HCT116 (cell line): ENCODE data around the gene IMPDH1. TPM values are rescaled to one million over a fixed set of nuclear protein-coding genes. Genes with fewer than 3 reads are reported as not detected.

Experiments
- ATAC-seq: fragments of 200-7000 bp; cut with Tn5 transposase; 2 replicates; pipeline ENCODE4 v1.9.1; 2020; ENCODE audit warnings: mild to moderate bottlenecking, moderate library complexity
- BruUV-seq: library from RNA; stranded (reverse); fragments of 400-500 nt; replicated peaks from 2 replicates; lab custom pipeline; 2021; lab: Mats Ljungman, UMichigan
- CTCF ChIA-PET: fragments of 300-600 bp; sonication (Branson Sonifier 250); formaldehyde crosslinking; loops from one replicate; lab custom pipeline; 2021; ENCODE audit warnings: antibody characterized with exemption; lab: Charles Lee
- POLR2A ChIA-PET: fragments of 300-600, 350-600 bp; sonication (Branson Sonifier 250); formaldehyde crosslinking; loops from one replicate; lab custom pipeline; 2021; ENCODE audit warnings: antibody characterized with exemption; lab: Charles Lee
- RAD21 ChIA-PET, 2 experiments: fragments of 300-600 bp; sonication (Branson Sonifier 250); formaldehyde crosslinking; loops; one replicate each; lab custom pipeline; 2023; ENCODE audit warnings: low total read pairs in 2 of 2; ENCODE audit not compliant: uncharacterized antibody in 2 of 2, unreplicated experiment in 2 of 2, low non-redundant PET in 1 of 2; lab: Charles Lee
- DNase-seq: peaks from one replicate; pipeline ENCODE4 v3.0.0-alpha.2; 2010; ENCODE audit warnings: low read depth, low spot score
- H2AFZ ChIP-seq: fragments of 200-600 bp; shearing (Covaris generic), sonication (generic); 2 replicates; pipeline ENCODE4 v1.6.1; 2017; ENCODE audit warnings: low read depth, mixed run types, mixed read lengths, antibody characterized with exemption, low read length; ENCODE audit not compliant: poor library complexity, severe bottlenecking
- H3K27ac ChIP-seq: 2 replicates; pipeline ENCODE4 v1.5.1; 2012; ENCODE audit warnings: low read depth, low read length
- H3K27me3 ChIP-seq: fragments of 200-600 bp; sonication (generic); 2 replicates; pipeline ENCODE4 v1.6.1; 2016; ENCODE audit warnings: mixed run types, low read length, mixed read lengths; ENCODE audit not compliant: insufficient read depth
- H3K36me3 ChIP-seq, 2 experiments: fragments of 200-500 bp in 1 of 2; fragments of 200-600 bp in 1 of 2; sonication (Bioruptor generic) in 1 of 2; sonication (generic) in 1 of 2; 2 replicates each; pipeline versions ENCODE4 v1.5.1 to v1.6.1; 2014 to 2016; ENCODE audit warnings: low read length in 2 of 2, inconsistent platforms in 1 of 2, mixed read lengths in 1 of 2, mixed run types in 1 of 2; ENCODE audit not compliant: insufficient read depth in 2 of 2, control insufficient read depth in 1 of 2
- H3K4me1 ChIP-seq, 2 experiments: fragments of 200-600 bp in 1 of 2; sonication (generic) in 1 of 2; 2 replicates each; pipeline versions ENCODE4 v1.5.1 to v1.6.1; 2012 to 2017; ENCODE audit warnings: low read length in 2 of 2, inconsistent platforms in 1 of 2, mild to moderate bottlenecking in 1 of 2, mixed read lengths in 1 of 2, mixed run types in 1 of 2, moderate library complexity in 1 of 2; ENCODE audit not compliant: insufficient read depth in 2 of 2, control insufficient read depth in 1 of 2
- H3K4me2 ChIP-seq: fragments of 200-600 bp; sonication (generic); 2 replicates; pipeline ENCODE4 v1.6.1; 2017; ENCODE audit warnings: mixed run types, low read length, mixed read lengths
- H3K4me3 ChIP-seq, 2 experiments: fragments of 200-600 bp in 1 of 2; sonication (generic) in 1 of 2; replicated peaks in 1 of 2; 2 replicates each; pipeline ENCODE4 v1.5.1; 2011 to 2016; ENCODE audit warnings: low read length in 2 of 2, control low read depth in 1 of 2, low read depth in 1 of 2, mild to moderate bottlenecking in 1 of 2, mixed read lengths in 1 of 2, mixed run types in 1 of 2
- H3K79me2 ChIP-seq: fragments of 200-600 bp; sonication (generic); 2 replicates; pipeline ENCODE4 v1.6.1; 2017; ENCODE audit warnings: mild to moderate bottlenecking, mixed run types, low read length, moderate library complexity, mixed read lengths; ENCODE audit not compliant: insufficient read depth
- H3K9ac ChIP-seq: fragments of 200-600 bp; sonication (generic); 2 replicates; pipeline ENCODE4 v1.6.1; 2016; ENCODE audit warnings: low read length, mixed read lengths
- H3K9me2 ChIP-seq: fragments of 200-600 bp; sonication (generic), shearing (Covaris generic); 2 replicates; pipeline ENCODE4 v1.6.1; 2017; ENCODE audit warnings: mixed run types, mild to moderate bottlenecking, moderate library complexity; ENCODE audit not compliant: insufficient read depth
- H3K9me3 ChIP-seq, 2 experiments: fragments of 200-500 bp in 1 of 2; fragments of 200-600 bp in 1 of 2; sonication (Bioruptor generic) in 1 of 2; sonication (generic) in 1 of 2; 2 replicates each; pipeline ENCODE4 v1.6.1; 2014 to 2017; ENCODE audit warnings: low read length in 2 of 2, mixed read lengths in 2 of 2, inconsistent platforms in 1 of 2, low read depth in 1 of 2, mild to moderate bottlenecking in 1 of 2, mixed run types in 1 of 2, moderate library complexity in 1 of 2; ENCODE audit not compliant: control insufficient read depth in 1 of 2, insufficient read depth in 1 of 2
- H4K20me1 ChIP-seq: fragments of 200-600 bp; sonication (generic), shearing (Covaris generic); 2 replicates; pipeline ENCODE4 v1.6.1; 2017; ENCODE audit warnings: mixed run types, mild to moderate bottlenecking, moderate library complexity; ENCODE audit not compliant: insufficient read depth
- CBX3 ChIP-seq: IDR thresholded peaks from 2 replicates; pipeline ENCODE4 v1.6.1; 2012; ENCODE audit warnings: low read depth
- CTCF ChIP-seq, 3 experiments: fragments of 200-600 bp in 1 of 3; sonication (generic) in 1 of 3; IDR thresholded peaks in 2 of 3; conservative IDR thresholded peaks in 1 of 3; 2 replicates each; pipeline ENCODE4 v1.5.1; 2012 to 2017; ENCODE audit warnings: low read depth in 2 of 3, low read length in 2 of 3, antibody characterized with exemption in 1 of 3, borderline replicate concordance in 1 of 3, control low read depth in 1 of 3, mild to moderate bottlenecking in 1 of 3, mixed read lengths in 1 of 3, mixed run types in 1 of 3, moderate library complexity in 1 of 3; ENCODE audit not compliant: insufficient read depth in 1 of 3
- EZH2 ChIP-seq: fragments of 200-600 bp; sonication (generic); IDR thresholded peaks from 2 replicates; pipeline ENCODE4 v1.6.1; 2017; ENCODE audit warnings: antibody characterized with exemption, mixed run types
- EZH2phosphoT487 ChIP-seq: fragments of 200-600 bp; IDR thresholded peaks from 2 replicates; pipeline ENCODE4 v1.6.1; 2018; ENCODE audit warnings: antibody characterized with exemption, borderline replicate concordance
- FOSL1 ChIP-seq: IDR thresholded peaks from 2 replicates; pipeline ENCODE4 v1.6.1; 2012; ENCODE audit warnings: low read depth
- POLR2A ChIP-seq: IDR thresholded peaks from 2 replicates; pipeline ENCODE4 v1.7.0; 2011; ENCODE audit warnings: borderline replicate concordance; ENCODE audit not compliant: insufficient read depth, insufficient read length; ENCODE audit errors: extremely low read depth
- POLR2AphosphoS5 ChIP-seq: IDR thresholded peaks from 2 replicates; pipeline ENCODE4 v1.6.1; 2011; ENCODE audit warnings: mild to moderate bottlenecking, low read depth, low read length, moderate library complexity
- RAD21 ChIP-seq: IDR thresholded peaks from 2 replicates; pipeline ENCODE4 v1.6.1; 2012; ENCODE audit warnings: low read depth, mild to moderate bottlenecking
- REST ChIP-seq: IDR thresholded peaks from 2 replicates; pipeline ENCODE4 v1.6.1; 2012; ENCODE audit warnings: low read depth
- TCF7L2 ChIP-seq: IDR thresholded peaks from 2 replicates; pipeline ENCODE4 v1.7.0; 2011; ENCODE audit warnings: borderline replicate concordance, inconsistent platforms; ENCODE audit not compliant: insufficient read depth, insufficient read length; ENCODE audit errors: extremely low read depth
- YY1 ChIP-seq: IDR thresholded peaks from 2 replicates; pipeline ENCODE4 v1.6.1; 2011; ENCODE audit warnings: low read length, low read depth, moderate library complexity, mild to moderate bottlenecking; ENCODE audit not compliant: insufficient replicate concordance; ENCODE audit errors: extremely low read depth
- ZBTB33 ChIP-seq: IDR thresholded peaks from 2 replicates; pipeline ENCODE4 v1.6.1; 2011; ENCODE audit warnings: mild to moderate bottlenecking, low read length, moderate library complexity; ENCODE audit not compliant: insufficient replicate concordance; ENCODE audit errors: extremely low read depth
- ZNF274 ChIP-seq: fragments of 200-500 bp; sonication (Bioruptor generic); IDR thresholded peaks from 2 replicates; pipeline ENCODE4 v1.6.1; 2014; ENCODE audit warnings: mild to moderate bottlenecking, low read depth, low read length, inconsistent platforms
- intact Hi-C: fragments of 100-400 bp; cut with micrococcal nuclease; formaldehyde crosslinking; loops from 2 replicates; pipeline ENCODE4 v1.10.0; 2022
- total RNA-seq: library from RNA; stranded (reverse); gene quantifications from one replicate; pipeline ENCODE4 v1.2.1, GENCODE V29; 2021; ENCODE audit not compliant: unreplicated experiment

Gene IMPDH1
- total RNA-seq, 1 experiment from 2014 or later = 98.2 TPM

- CTCF ChIA-PET = interaction anchor here (1.7 kb wide), 1 partner anchor 28 kb away, joined by 6 read pairs; no protein-coding TSS in a partner anchor
- H3K9me2 ChIP-seq = no peaks in the 10 kb centered on the region
- peaks cover 0 to 14% of the 10 kb centered on the region in 2 experiments; a peak in 1 of 4 replicates for H3K4me1 ChIP-seq
- H3K4me3 ChIP-seq = no peak overlapping the region
- ATAC-seq (no peak), DNase-seq (no peak)
- H3K27me3 ChIP-seq = no peaks in the 10 kb centered on the region
- no peaks in the 10 kb centered on the region for H3K79me2 ChIP-seq
- RAD21 ChIA-PET = no interaction called here
- no peak for TF ChIP-seq REST
- no peak for TF ChIP-seq CBX3
- no peak for TF ChIP-seq YY1
- no peak for TF ChIP-seq CTCF (IDR thresholded peaks at IDR 0.05 in 2 of 3, conservative IDR thresholded peaks at IDR 0.05 in 1 of 3; ENCODE audit: borderline replicate concordance in 1 of 3, insufficient read depth in 1 of 3, low read depth in 2 of 3, low read length in 2 of 3)
- TF ChIP-seq EZH2phosphoT487 = no peak
- no peak for TF ChIP-seq FOSL1
- no peak for TF ChIP-seq ZBTB33
- TF ChIP-seq TCF7L2 = no peak
- no peak for TF ChIP-seq POLR2A
- no peak for TF ChIP-seq RAD21
- no peak for TF ChIP-seq EZH2
- TF ChIP-seq POLR2AphosphoS5 = no peak
- TF ChIP-seq ZNF274 = no peak
- no peaks in the 10 kb centered on the region for H4K20me1 ChIP-seq
- BruUV-seq = no TSS peak
- H3K9me3 ChIP-seq = no peaks in the 10 kb centered on the region
- H3K27ac ChIP-seq = no peak overlapping the region
- intact Hi-C loops = no loop called here
- POLR2A ChIA-PET = no interaction called here
- no peaks in the 10 kb centered on the region for H3K36me3 ChIP-seq
- no peak overlapping the region for H2AFZ ChIP-seq
- no peak overlapping the region for H3K4me2 ChIP-seq
- H3K9ac ChIP-seq = no peak overlapping the region
Observed at GRCh38 chr7:128431754-128432153, 22.0 kb upstream of the IMPDH1 start.
